Astrocyte of the spinal cord (primary cell): ENCODE data around the gene SMPD3.

ENCODE experiments used
- DNase-seq: peaks from one replicate; pipeline ENCODE4 v3.0.0; 2011; ENCODE audit warnings: low read depth, low spot score
- H3K4me3 ChIP-seq: 2 replicates; pipeline ENCODE4 v1.5.1; 2011; ENCODE audit warnings: low read depth, mild to moderate bottlenecking, low read length, moderate library complexity
- CTCF ChIP-seq: IDR thresholded peaks from 2 replicates; pipeline ENCODE4 v1.5.1; 2012; ENCODE audit warnings: low read depth, mild to moderate bottlenecking, low read length, inconsistent platforms
- in situ Hi-C: cut with HindIII; loops from 2 replicates; pipeline ENCODE4 v1.10.0; 2017; ENCODE audit warnings: low sequenced_read_pairs

SMPD3 gene

DNA sequence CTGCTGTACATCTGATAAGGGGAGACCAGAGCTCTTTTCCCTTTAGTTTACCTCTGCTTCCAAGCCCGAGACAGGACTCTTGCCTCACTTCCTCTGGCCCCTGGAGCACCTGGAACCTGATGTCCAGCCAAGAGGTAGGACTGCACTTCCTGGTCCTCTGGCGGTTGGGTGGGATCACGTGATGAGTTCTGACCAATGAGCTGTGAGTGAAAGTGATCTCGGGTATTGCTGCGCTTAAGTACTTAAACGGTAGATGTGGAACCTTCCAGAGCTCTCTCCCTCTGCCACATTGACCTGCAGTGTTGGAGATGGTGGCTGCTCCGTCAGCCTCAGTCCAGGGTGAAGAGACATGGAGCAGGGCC is 67.0 kb downstream of the SMPD3 start:
- in situ Hi-C loops = no loop called here

GRCh38 chr16:68380676-68381362 is 67.5 kb downstream of the SMPD3 start:
- H3K4me3 ChIP-seq = no peak overlapping the region
- no peak for DNase-seq
- in situ Hi-C loops = no loop called here
- no peak for TF ChIP-seq CTCF

More for the DNA sequence above, 67.0 kb downstream of the SMPD3 start:
- DNase-seq = no peak
- no peak overlapping the region for H3K4me3 ChIP-seq
- no peak for TF ChIP-seq CTCF

GRCh38 chr16:68380348-68380670 is 68.0 kb downstream of the SMPD3 start:
- no peak for TF ChIP-seq CTCF
- no peak overlapping the region for H3K4me3 ChIP-seq
- DNase-seq = no peak
- in situ Hi-C loops = no loop called here

GRCh38 chr16:68379472-68380347 is 68.6 kb downstream of the SMPD3 start:
- no peak for DNase-seq
- TF ChIP-seq CTCF = no peak
- in situ Hi-C loops = no loop called here
- H3K4me3 ChIP-seq = no peak overlapping the region

- no peak for TF ChIP-seq CTCF
- in situ Hi-C loops = no loop called here
- H3K4me3 ChIP-seq = no peak overlapping the region
- no peak for DNase-seq
Observed at GRCh38 chr16:68378436-68379415, 69.6 kb downstream of the SMPD3 start.
